ENCODE measurements around the gene CREG2. TPM values are rescaled to one million over a fixed set of nuclear protein-coding genes. Genes with fewer than 3 reads are reported as not detected.

CREG2 gene
- polyA plus RNA-seq, 1 donor from 2014 or later, result 1.2 TPM

- peaks cover 55% of the 10 kb centered on the region for H3K27me3 ChIP-seq (ENCODE audit: insufficient read depth, low read depth, low read length)
- H3F3A ChIP-seq (ENCODE audit: insufficient read depth, low read length, poor library complexity, severe bottlenecking), result no peaks in the 10 kb centered on the region
- no peak overlapping the region for H3K27ac ChIP-seq (ENCODE audit: low read length)
- H3K36me3 ChIP-seq (ENCODE audit: insufficient read depth, low read length), result no peaks in the 10 kb centered on the region
- no peak overlapping the region for H2AFZ ChIP-seq (ENCODE audit: low read depth, low read length)
- H3K9me2 ChIP-seq (ENCODE audit: insufficient read depth, low read length), result no peaks in the 10 kb centered on the region
- H3K4me3 ChIP-seq (ENCODE audit: low read length), result peak overlapping the region; percentile 76
- H4K20me1 ChIP-seq (ENCODE audit: insufficient read depth), result no peaks in the 10 kb centered on the region
- no peaks in the 10 kb centered on the region for H3K9me3 ChIP-seq (ENCODE audit: low read length)
- H3K79me2 ChIP-seq (replicated peaks; ENCODE audit: insufficient read depth, low read length), result no peaks in the 10 kb centered on the region
- H3K4me2 ChIP-seq (ENCODE audit: low read length), result no peak overlapping the region
- no peak for TF ChIP-seq RAD21 (conservative IDR thresholded peaks at IDR 0.05)
- no peak for TF ChIP-seq POLR2AphosphoS5 (IDR thresholded peaks at IDR 0.05)
- TF ChIP-seq MXI1 (conservative IDR thresholded peaks at IDR 0.05; ENCODE audit: poor library complexity, severe bottlenecking), result no peak
- no peak for TF ChIP-seq SMC3 (conservative IDR thresholded peaks at IDR 0.05; ENCODE audit: poor library complexity)
- no peak for TF ChIP-seq CTCF (IDR thresholded peaks at IDR 0.05; ENCODE audit: poor library complexity, severe bottlenecking)
- TF ChIP-seq REST (IDR thresholded peaks at IDR 0.05; ENCODE audit: borderline replicate concordance), result no peak
- no peak for TF ChIP-seq EP300 (conservative IDR thresholded peaks at IDR 0.05; ENCODE audit: poor library complexity, severe bottlenecking)
- TF ChIP-seq EZH2 (IDR thresholded peaks at IDR 0.05; ENCODE audit: borderline replicate concordance, insufficient read depth, low read length, poor library complexity, severe bottlenecking), result no peak
- no peak for TF ChIP-seq TAF1 (IDR thresholded peaks at IDR 0.05; ENCODE audit: low read depth)
- H3K9ac ChIP-seq (ENCODE audit: low read length), result peak overlapping the region; percentile 53
These were observed 628 bp downstream of the CREG2 start for GRCh38 chr2:101386599-101387150.

- Histone ChIP-seq H3K4me3 (ENCODE audit: low read length) (no peak overlapping the region), H3K27me3 (ENCODE audit: insufficient read depth, low read depth, low read length) (peaks cover 42% of the 10 kb centered on the region), H3K9me2 (ENCODE audit: insufficient read depth, low read length) (no peaks in the 10 kb centered on the region), H3K9ac (ENCODE audit: low read length) (no peak overlapping the region), H3K79me2 (replicated peaks; ENCODE audit: insufficient read depth, low read length) (no peaks in the 10 kb centered on the region), H3K4me2 (ENCODE audit: low read length) (no peak overlapping the region), H3K36me3 (ENCODE audit: insufficient read depth, low read length) (no peaks in the 10 kb centered on the region), H2AFZ (ENCODE audit: low read depth, low read length) (no peak overlapping the region), H3F3A (ENCODE audit: insufficient read depth, low read length, poor library complexity, severe bottlenecking) (no peaks in the 10 kb centered on the region), H3K27ac (ENCODE audit: low read length) (no peak overlapping the region), H4K20me1 (ENCODE audit: insufficient read depth) (no peaks in the 10 kb centered on the region), H3K9me3 (ENCODE audit: low read length) (no peaks in the 10 kb centered on the region)
- TF ChIP-seq MXI1 (conservative IDR thresholded peaks at IDR 0.05; ENCODE audit: poor library complexity, severe bottlenecking) (no peak), RAD21 (conservative IDR thresholded peaks at IDR 0.05) (no peak), TAF1 (IDR thresholded peaks at IDR 0.05; ENCODE audit: low read depth) (no peak), EP300 (conservative IDR thresholded peaks at IDR 0.05; ENCODE audit: poor library complexity, severe bottlenecking) (no peak), CTCF (IDR thresholded peaks at IDR 0.05; ENCODE audit: poor library complexity, severe bottlenecking) (no peak), POLR2AphosphoS5 (IDR thresholded peaks at IDR 0.05) (no peak), REST (IDR thresholded peaks at IDR 0.05; ENCODE audit: borderline replicate concordance) (no peak), SMC3 (conservative IDR thresholded peaks at IDR 0.05; ENCODE audit: poor library complexity) (no peak), EZH2 (IDR thresholded peaks at IDR 0.05; ENCODE audit: borderline replicate concordance, insufficient read depth, low read length, poor library complexity, severe bottlenecking) (no peak)
These were observed 4.2 kb downstream of the CREG2 start for GRCh38 chr2:101383016-101383541.

All from neural cell (in vitro differentiated cells).